SK-N-MC (cell line): ENCODE measurements around the gene DLG2.

Experiments used
- EZH2 ChIP-seq: fragments of 200-600 bp; sonication (generic); IDR thresholded peaks from one replicate; pipeline ENCODE4 v1.6.1; 2017; ENCODE audit warnings: antibody characterized with exemption
- POLR2AphosphoS5 ChIP-seq: IDR thresholded peaks from 2 replicates; pipeline ENCODE4 v1.6.1; 2012; ENCODE audit warnings: mild to moderate bottlenecking, low read depth, low read length, borderline replicate concordance

DNA sequence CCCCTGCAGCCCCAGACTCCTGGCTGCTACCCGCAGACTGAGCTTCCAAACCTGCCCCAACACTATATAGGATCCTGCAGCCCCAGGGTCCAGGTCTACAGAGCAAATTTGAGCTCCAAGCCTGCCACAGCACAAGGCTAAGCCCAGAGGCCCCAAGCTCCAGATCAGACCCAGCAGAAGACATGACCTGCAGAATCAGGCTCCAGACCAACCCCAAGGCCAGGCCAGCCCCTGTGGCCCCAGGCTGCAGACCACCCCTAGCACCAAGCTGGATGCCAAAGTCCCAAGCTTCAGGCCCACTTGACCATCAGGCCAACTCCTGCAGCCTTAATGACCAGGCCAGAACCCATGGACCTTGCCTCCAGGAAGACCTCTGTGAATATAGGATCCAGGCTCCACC is 145.3 kb downstream of the DLG2 start:
- TF ChIP-seq EZH2 = no peak
- no peak for TF ChIP-seq POLR2AphosphoS5
